Bone marrow (tissue), 2 donors: ENCODE data around the gene PHKG2.

ENCODE experiments used
- DNase-seq, 2 donors: peaks; one replicate each; lab custom pipeline; 2025; lab: John Stamatoyannopoulos, UW

Gene PHKG2

DNA sequence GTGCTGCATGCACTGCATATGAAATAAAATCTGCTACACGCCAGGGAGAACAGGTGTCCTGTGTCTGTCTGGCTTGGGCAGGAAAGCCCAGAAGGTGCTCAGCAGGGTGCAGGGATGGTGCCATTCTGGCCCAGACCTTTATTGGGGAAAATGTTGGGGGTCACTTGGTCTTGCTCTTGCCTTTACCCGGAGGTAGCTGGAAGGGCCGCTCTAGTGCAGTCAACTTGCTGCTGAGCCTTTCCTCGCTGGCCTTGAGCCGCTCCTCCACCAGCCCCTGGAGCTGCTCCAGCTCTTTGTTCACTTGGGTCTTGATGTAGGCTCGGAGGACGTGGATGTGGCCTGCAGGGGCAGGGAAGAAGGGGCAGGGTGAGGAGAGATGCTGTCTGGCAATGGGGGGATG, 9.1 kb downstream of the PHKG2 start:
- no peak for DNase-seq

DNA sequence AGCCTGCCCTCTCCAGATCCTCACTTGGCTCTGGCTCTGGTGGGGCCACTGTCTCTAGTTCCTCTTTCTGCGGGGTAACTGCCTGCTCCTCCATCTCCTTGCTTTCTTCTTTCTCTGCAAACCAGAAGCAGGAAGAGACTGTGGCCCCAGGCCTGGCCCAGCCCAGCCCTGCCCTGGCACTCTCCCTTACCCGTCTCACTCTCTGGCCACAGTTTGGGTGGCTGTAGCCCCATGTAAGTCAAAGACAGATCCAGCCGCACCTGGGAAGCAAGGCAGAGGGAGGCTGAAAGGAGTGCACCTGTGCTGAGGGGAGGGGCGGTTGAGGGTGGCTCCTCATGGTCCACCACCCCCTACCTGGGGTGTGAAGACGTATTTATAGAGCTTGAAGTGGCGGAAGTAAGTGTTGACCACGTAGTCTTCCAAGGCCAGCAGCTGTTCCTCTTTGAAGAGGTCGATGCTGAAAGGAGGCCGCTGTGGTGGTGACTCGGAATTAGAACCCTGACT, 10.8 kb downstream of the PHKG2 start:
- peak; percentile 56 to 72 for DNase-seq

DNA sequence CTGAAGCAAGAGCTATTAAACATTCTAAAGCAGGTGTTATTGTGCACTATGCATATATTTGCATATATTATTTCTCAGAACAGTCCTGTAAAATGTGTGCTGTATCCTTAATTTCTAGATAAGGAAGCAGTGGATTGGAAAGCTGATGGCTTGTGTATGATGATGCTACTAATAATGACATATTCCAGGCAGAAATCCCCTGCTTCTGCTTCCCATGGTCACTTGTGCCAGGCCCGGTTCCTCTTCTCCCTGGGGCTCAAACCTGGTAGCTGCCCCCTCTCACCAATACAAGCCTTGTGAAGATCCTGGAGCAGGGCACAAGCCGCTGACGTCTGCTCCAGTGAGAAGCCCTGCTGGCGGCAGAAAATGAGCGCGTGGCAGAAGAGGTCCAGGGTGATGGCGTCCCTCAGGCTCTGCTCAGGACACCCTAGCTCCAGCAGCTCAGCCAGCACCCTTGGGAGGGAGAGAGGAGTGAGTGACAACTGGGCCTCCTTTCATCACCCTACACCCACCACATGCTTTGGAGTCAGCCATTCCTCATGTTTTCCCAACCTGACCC, 11.9 kb downstream of the PHKG2 start:
- no peak for DNase-seq

GRCh38 chr16:30760577-30761426, 12.6 kb downstream of the PHKG2 start:
- no peak for DNase-seq

GRCh38 chr16:30761427-30761927, 13.3 kb downstream of the PHKG2 start:
- DNase-seq = peak in 1 of 2 donors; percentile 5

DNA sequence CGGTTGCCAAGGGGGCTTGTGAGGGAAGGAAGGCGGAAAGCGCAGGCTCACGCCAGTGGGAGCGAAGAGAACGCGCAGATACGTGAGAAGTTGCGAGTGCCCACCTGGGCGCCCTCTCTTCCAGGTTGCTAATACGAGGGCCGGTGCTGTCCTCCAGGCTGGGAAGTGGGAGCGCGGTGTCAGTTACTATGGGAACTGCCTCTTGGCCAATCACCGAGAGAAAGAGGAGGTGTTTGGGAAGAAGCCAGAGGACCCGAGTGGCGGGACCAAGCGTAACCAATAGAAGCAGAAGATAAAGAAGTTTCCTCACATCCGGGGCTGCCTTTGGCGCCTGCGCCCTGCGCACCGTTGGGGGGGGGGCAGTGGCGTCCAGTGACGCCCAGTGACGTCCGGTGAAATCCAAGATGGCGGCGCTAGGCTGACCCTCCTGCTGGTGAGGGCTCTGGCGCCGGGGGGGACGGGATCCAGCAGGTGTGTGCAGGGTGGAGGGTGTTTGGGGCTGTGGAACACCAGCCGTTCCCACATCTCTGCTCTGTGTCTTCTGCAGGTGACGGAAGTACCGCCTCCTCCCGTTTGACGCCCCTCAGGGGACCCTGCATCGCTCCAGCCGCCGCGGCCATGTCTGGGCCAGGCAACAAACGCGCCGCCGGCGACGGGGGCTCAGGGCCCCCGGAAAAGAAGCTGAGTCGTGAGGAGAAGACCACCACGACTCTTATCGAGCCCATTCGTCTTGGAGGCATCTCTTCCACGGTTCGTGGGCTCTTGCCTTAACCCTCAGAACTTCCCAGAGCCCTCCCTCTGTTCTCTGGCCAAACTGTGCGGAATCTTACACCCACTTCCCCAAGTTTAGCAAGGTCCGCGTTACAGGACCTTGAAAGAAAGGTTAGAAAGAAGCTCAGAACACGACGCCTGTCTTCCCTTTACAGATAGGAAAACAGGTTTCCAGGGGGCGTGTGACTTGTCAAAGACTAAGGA, 14.0 kb downstream of the PHKG2 start, which contains the start of the genes CFAP119 and RNF40:
TSS of gene CFAP119 (minus strand) at position 135 of the 975 bp plus-strand sequence. CDS start 314 bp downstream, outside the sequence.
TSS of gene RNF40 (plus strand) at position 395 of the 975 bp plus-strand sequence. CDS start at position 619, 224 bp downstream.
- peak; percentile 91 to 95 for DNase-seq

DNA sequence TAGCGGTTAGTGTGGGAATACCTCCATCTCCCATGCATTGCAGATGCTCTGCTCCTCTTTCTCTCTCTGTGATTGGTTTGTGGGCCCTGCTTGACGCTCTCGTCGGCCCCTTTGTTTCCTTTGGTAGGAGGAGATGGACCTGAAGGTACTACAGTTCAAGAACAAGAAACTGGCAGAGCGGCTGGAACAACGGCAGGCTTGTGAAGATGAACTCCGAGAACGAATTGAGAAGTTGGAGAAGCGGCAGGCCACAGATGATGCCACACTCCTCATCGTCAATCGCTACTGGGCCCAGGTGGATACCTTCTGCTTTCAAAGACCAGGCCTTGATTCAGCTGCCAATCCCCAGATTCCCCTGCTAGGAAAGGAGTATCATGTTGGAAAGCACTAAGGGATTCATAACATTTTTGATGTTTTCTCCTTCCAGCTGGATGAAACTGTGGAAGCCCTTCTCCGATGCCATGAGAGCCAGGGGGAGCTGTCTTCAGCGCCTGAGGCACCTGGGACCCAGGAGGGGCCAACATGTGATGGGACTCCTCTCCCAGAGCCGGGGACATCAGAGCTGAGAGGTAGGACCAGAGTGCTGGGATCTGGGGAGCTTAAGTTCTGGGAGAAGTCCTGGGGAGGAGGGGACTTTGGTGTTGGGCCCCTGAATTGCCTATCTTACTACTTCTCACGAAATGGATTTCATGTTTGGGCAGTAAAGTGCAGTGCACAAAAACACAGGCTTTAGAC, 14.9 kb downstream of the PHKG2 start:
- DNase-seq = no peak

GRCh38 chr16:30764086-30764485, 15.9 kb downstream of the PHKG2 start:
- no peak for DNase-seq

GRCh38 chr16:30764816-30765465, 16.7 kb downstream of the PHKG2 start:
- DNase-seq = no peak

GRCh38 chr16:30766206-30766932, 18.1 kb downstream of the PHKG2 start:
- no peak for DNase-seq

- no peak for DNase-seq
Measured at GRCh38 chr16:30766933-30767284, 18.7 kb downstream of the PHKG2 start.

- no peak for DNase-seq
Measured at GRCh38 chr16:30767767-30768465, 19.7 kb downstream of the PHKG2 start.

DNA sequence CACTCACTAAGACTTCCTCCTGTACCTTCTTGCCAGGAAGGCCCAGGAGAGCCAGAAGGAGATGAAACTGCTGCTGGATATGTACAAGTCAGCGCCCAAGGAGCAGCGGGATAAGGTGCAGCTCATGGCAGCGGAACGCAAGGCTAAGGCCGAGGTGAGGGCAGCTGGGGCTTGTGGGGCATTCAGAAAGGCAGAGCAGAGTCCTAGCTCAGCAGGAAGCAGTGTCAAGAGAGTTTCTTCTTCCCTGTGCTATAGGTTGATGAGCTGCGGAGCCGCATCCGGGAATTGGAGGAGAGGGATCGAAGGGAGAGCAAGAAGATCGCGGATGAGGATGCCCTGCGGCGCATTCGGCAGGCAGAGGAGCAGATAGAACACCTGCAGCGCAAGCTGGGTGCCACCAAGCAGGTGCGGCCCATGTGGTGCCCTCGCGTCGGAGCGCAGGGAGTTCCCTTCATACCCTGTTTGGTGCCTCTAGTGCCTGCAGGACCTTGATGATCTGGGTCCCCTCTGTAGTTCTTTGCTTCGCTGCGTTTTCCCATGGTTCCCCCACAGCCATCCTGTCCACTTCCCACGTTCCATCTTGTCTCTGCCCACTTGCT, 20.5 kb downstream of the PHKG2 start:
- no peak for DNase-seq

- DNase-seq = no peak
Measured at GRCh38 chr16:30769379-30770089, 21.3 kb downstream of the PHKG2 start.

GRCh38 chr16:30771726-30772125, 23.5 kb downstream of the PHKG2 start:
- DNase-seq = no peak

- no peak for DNase-seq
Measured at GRCh38 chr16:30773826-30774225, 25.6 kb downstream of the PHKG2 start.

- DNase-seq = no peak
Measured at GRCh38 chr16:30774367-30775130, 26.3 kb downstream of the PHKG2 start.

- no peak for DNase-seq
Measured at GRCh38 chr16:30775131-30775391, 26.8 kb downstream of the PHKG2 start.
